Fibroblast of the aortic adventitia (primary cell): ENCODE data around the gene UBE2Z. TPM values are rescaled to one million over a fixed set of nuclear protein-coding genes. Genes with fewer than 3 reads are reported as not detected.

Experiments used
- DNase-seq: peaks from one replicate; pipeline ENCODE4 v3.0.0-alpha.2; 2010; ENCODE audit warnings: low read depth
- H3K4me3 ChIP-seq: 2 replicates; pipeline ENCODE4 v1.5.1; 2011; ENCODE audit warnings: low read depth, mild to moderate bottlenecking, control low read depth, low read length, moderate library complexity
- CTCF ChIP-seq: IDR thresholded peaks from 2 replicates; pipeline ENCODE4 v1.5.1; 2011; ENCODE audit warnings: mild to moderate bottlenecking, low read length, control low read depth, inconsistent platforms; ENCODE audit not compliant: insufficient read depth
- total RNA-seq: library from RNA; depleted of rRNA; stranded (reverse); fragments of >200 nt; gene quantifications from 2 replicates; pipeline ENCODE4 v1.2.3, GENCODE V29; 2012; ENCODE audit warnings: low replicate concordance

Gene UBE2Z
- total RNA-seq, 1 donor, result 103 TPM

- no peak for TF ChIP-seq CTCF
- no peak for DNase-seq
- no peak overlapping the region for H3K4me3 ChIP-seq
Observed at GRCh38 chr17:48890086-48890485, 18.1 kb upstream of the UBE2Z start.

GRCh38 chr17:48892940-48893645 lies 15.1 kb upstream of the UBE2Z start:
- TF ChIP-seq CTCF, result no peak
- DNase-seq, result no peak
- H3K4me3 ChIP-seq, result peak overlapping the region; percentile 100

GRCh38 chr17:48893646-48894508 lies 14.3 kb upstream of the UBE2Z start:
- H3K4me3 ChIP-seq, result peak overlapping the region; percentile 100
- no peak for DNase-seq
- no peak for TF ChIP-seq CTCF

GRCh38 chr17:48894886-48895285 lies 13.3 kb upstream of the UBE2Z start:
- DNase-seq, result no peak
- H3K4me3 ChIP-seq, result no peak overlapping the region
- no peak for TF ChIP-seq CTCF

GRCh38 chr17:48901241-48901640 lies 7.0 kb upstream of the UBE2Z start:
- no peak overlapping the region for H3K4me3 ChIP-seq
- no peak for TF ChIP-seq CTCF
- DNase-seq, result no peak

GRCh38 chr17:48903401-48903800 lies 4.8 kb upstream of the UBE2Z start:
- no peak for DNase-seq
- no peak overlapping the region for H3K4me3 ChIP-seq
- no peak for TF ChIP-seq CTCF
